Calu3 (cell line): Measurements from ENCODE around the gene PLXNA3. TPM values are rescaled to one million over a fixed set of nuclear protein-coding genes. Genes with fewer than 3 reads are reported as not detected.

Experiments used
- BruUV-seq: library from RNA; stranded (reverse); fragments of 400-500 nt; replicated peaks from 2 replicates; lab custom pipeline; 2021; lab: Mats Ljungman, UMichigan
- CTCF ChIA-PET: fragments of 300-600 bp; sonication (Branson Sonifier 250); formaldehyde crosslinking; loops from one replicate; lab custom pipeline; 2022; ENCODE audit warnings: antibody characterized with exemption; lab: Charles Lee
- DNase-seq: peaks from one replicate; pipeline ENCODE4 v3.0.0; 2022
- H3K27ac Mint-ChIP-seq: one replicate; pipeline ENCODE4 v1.8.0; 2022; ENCODE audit warnings: mixed read lengths; ENCODE audit not compliant: unreplicated experiment
- H3K27me3 Mint-ChIP-seq: one replicate; pipeline ENCODE4 v1.8.0; 2022; ENCODE audit warnings: mixed read lengths; ENCODE audit not compliant: unreplicated experiment
- H3K36me3 Mint-ChIP-seq: one replicate; pipeline ENCODE4 v1.8.0; 2022; ENCODE audit warnings: mild to moderate bottlenecking, moderate library complexity, mixed read lengths; ENCODE audit not compliant: insufficient read depth, unreplicated experiment
- H3K4me1 Mint-ChIP-seq: one replicate; pipeline ENCODE4 v1.8.0; 2022; ENCODE audit warnings: mild to moderate bottlenecking, low read depth, mixed read lengths; ENCODE audit not compliant: unreplicated experiment
- H3K4me3 Mint-ChIP-seq: one replicate; pipeline ENCODE4 v1.8.0; 2022; ENCODE audit warnings: mild to moderate bottlenecking, low read depth, moderate library complexity, mixed read lengths; ENCODE audit not compliant: unreplicated experiment
- H3K9me3 Mint-ChIP-seq: one replicate; pipeline ENCODE4 v1.8.0; 2022; ENCODE audit warnings: low read depth, mixed read lengths; ENCODE audit not compliant: unreplicated experiment
- CTCF ChIP-seq: fragments of 200-600 bp; IDR thresholded peaks from one replicate; pipeline ENCODE4 v1.8.0; 2022; ENCODE audit warnings: antibody characterized with exemption; ENCODE audit not compliant: unreplicated experiment
- intact Hi-C: fragments of 100-400 bp; cut with micrococcal nuclease; formaldehyde crosslinking; loops from one replicate; pipeline ENCODE4 v1.10.0; 2022; ENCODE audit not compliant: unreplicated experiment
- total RNA-seq: library from RNA; stranded (reverse); gene quantifications from 2 replicates; pipeline ENCODE4 v1.2.3, GENCODE V29; 2022

The PLXNA3 gene
- total RNA-seq, 1 experiment from 2014 or later, result 82.6 TPM

- no peak overlapping the region for H3K27ac Mint-ChIP-seq
- BruUV-seq, result no TSS peak
- intact Hi-C loops, result no loop called here
- TF ChIP-seq CTCF, result no peak
- CTCF ChIA-PET, result no interaction called here
- peaks cover 13% of the 10 kb centered on the region for H3K4me1 Mint-ChIP-seq
- no peak overlapping the region for H3K4me3 Mint-ChIP-seq
- H3K9me3 Mint-ChIP-seq, result no peaks in the 10 kb centered on the region
- no peak for DNase-seq
- peaks cover 49% of the 10 kb centered on the region for H3K36me3 Mint-ChIP-seq
- no peaks in the 10 kb centered on the region for H3K27me3 Mint-ChIP-seq
Measured at GRCh38 chrX:154462396-154462795, 4.3 kb downstream of the PLXNA3 start.

DNA sequence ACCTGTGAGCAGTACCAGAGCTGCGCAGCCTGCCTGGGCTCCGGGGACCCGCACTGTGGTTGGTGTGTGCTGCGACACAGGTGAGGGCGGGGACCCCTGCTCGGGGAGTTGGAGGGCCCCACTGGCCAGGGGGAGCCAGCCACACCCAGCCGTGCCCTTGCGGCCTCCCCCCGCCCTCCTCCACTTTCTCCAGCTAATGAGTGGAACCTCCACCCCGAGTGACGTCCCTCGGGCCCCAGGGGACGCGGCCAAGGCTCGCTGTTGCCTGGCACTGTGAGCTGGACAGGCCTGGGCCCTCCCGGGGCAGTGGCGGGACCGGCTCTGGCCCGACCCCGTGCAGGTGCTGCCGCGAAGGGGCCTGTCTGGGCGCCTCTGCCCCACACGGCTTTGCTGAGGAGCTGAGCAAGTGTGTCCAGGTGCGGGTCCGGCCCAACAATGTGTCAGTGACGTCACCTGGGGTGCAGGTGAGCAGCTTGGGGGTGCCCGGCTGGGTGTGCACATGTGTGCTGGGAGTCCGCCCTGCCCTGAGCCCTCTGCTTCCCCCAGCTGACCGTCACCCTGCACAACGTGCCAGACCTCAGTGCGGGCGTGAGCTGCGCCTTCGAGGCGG, 5.6 kb downstream of the PLXNA3 start:
- H3K4me1 Mint-ChIP-seq, result peaks cover 9% of the 10 kb centered on the region
- no peaks in the 10 kb centered on the region for H3K27me3 Mint-ChIP-seq
- CTCF ChIA-PET, result no interaction called here
- no peak for TF ChIP-seq CTCF
- no peaks in the 10 kb centered on the region for H3K9me3 Mint-ChIP-seq
- no peak overlapping the region for H3K27ac Mint-ChIP-seq
- no peak for DNase-seq
- intact Hi-C loops, result no loop called here
- H3K36me3 Mint-ChIP-seq, result peaks cover 43% of the 10 kb centered on the region
- no peak overlapping the region for H3K4me3 Mint-ChIP-seq
- no TSS peak for BruUV-seq

DNA sequence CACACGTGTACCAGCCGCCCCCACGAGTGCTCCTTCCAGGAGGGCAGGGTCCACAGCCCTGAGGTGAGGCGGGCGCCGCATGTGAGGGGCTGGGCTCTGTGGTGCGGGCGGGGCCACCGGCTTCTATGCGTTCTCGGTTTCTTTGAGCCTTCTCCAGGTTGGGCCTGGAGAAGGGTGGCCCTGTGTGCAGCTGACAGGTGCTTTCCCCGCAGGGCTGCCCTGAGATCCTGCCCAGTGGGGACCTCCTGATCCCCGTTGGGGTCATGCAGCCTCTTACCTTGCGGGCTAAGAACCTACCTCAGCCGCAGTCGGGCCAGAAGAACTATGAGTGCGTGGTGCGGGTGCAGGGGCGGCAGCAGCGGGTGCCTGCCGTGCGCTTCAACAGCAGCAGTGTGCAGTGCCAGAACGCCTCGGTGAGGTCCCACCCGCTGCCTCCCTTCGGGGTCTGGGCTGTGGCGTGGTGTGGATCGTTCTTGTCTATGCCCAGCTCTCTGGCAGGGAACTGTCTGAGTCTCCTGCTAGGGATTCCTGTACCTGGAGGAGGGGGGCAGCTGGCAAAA, 6.8 kb downstream of the PLXNA3 start:
- Mint-ChIP-seq H3K27ac (no peak overlapping the region), H3K4me3 (no peak overlapping the region), H3K9me3 (no peaks in the 10 kb centered on the region), H3K27me3 (no peaks in the 10 kb centered on the region), H3K4me1 (peaks cover 9% of the 10 kb centered on the region), H3K36me3 (peaks cover 34% of the 10 kb centered on the region)
- intact Hi-C loops, result no loop called here
- DNase-seq, result no peak
- CTCF ChIA-PET, result no interaction called here
- TF ChIP-seq CTCF, result no peak
- no TSS peak for BruUV-seq

GRCh38 chrX:154465601-154466000, 7.5 kb downstream of the PLXNA3 start:
- intact Hi-C loops, result no loop called here
- BruUV-seq, result no TSS peak
- no peak for DNase-seq
- Mint-ChIP-seq H3K27ac (no peak overlapping the region), H3K36me3 (peaks cover 35% of the 10 kb centered on the region), H3K4me1 (peaks cover 9% of the 10 kb centered on the region), H3K9me3 (no peaks in the 10 kb centered on the region), H3K4me3 (no peak overlapping the region), H3K27me3 (no peaks in the 10 kb centered on the region)
- CTCF ChIA-PET, result no interaction called here
- TF ChIP-seq CTCF, result no peak
